ENCODE results near the gene SPEF2.

- TF ChIP-seq CTCF (IDR thresholded peaks at IDR 0.05): no peak
- no peak for TF ChIP-seq POLR2A (IDR thresholded peaks at IDR 0.05)
Observed at GRCh38 chr5:35651002-35651756, 33.5 kb downstream of the SPEF2 start.
